ENCODE data around the gene PNPO.
"Not testable (repeated sequence)": the region's sequence is repeated elsewhere in the genome, so short reads cannot be mapped to it uniquely, and the experiment has no call there.

The PNPO gene

DNA sequence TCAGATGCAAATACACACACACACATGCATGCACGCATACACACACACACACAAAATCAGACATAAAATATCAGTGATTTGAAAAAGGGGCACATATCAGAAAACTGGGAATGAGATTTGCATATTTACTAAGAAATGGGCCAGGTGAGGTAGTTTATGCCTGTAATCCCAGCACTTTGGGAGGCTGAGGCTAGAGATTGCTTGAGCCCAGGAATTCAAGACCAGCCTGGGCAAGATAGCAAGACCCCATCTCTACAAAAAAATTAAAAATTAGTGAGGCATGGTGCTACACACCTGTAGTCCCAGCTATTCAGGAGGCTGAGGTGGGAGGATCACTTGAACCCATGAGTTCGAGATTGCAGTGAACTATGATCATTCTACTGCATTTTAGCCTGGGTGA is 22.4 kb upstream of the PNPO start:
- no peak for DNase-seq

DNA sequence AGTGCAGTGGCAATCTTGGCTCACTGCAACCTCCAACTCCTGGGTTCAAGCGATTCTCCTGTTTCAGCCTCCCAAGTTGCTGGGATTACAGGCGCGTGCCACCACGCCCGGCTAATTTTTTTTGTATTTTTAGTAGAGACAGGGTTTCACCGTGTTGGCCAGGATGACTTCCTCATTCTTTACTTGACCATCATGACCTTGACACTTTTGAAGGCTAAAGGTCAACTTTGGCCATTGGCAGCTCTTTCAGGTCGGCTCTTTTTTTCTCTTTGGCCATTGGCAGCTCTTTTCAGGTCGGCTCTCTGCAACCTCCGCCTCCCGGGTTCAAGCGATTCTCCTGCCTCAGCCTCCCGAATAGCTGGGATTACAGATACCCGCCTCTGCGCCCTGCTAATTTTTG is 21.5 kb upstream of the PNPO start:
- DNase-seq, result not testable (repeated sequence)

DNA sequence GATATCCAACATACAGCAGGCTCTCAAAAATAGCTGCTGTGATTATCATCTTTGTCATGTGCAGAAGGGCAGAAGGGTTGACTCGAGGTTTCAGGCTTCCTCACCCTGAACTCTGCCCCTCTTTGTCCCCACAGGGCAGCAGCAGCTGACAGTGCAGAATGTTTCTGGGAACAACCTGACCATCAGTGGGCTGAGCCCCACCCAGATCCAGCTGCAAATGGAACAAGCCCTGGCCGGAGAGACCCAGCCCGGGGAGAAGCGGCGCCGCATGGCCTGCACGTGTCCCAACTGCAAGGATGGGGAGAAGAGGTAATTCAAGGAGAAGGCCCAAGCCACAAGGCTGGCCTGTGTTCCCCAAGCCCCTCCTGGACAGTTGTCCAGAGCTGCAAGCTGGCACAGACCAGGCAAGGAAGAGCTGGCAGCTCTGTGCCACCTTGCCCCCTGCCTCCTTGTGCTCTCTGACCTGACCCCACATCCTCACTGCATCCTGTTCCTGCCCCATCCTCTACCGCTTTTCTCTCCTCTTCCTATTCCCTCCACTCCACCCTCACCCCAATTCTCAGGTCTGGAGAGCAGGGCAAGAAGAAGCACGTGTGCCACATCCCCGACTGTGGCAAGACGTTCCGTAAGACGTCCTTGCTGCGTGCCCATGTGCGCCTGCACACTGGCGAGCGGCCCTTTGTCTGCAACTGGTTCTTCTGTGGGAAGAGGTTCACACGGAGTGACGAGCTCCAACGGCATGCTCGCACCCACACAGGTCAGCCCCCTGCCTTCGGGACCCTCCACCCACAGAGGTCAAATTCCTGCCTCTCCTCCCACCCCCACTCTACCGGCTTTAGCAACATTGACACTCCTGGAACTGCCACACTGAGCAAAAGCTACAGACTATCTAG is 16.3 kb upstream of the PNPO start:
- DNase-seq, result no peak

DNA sequence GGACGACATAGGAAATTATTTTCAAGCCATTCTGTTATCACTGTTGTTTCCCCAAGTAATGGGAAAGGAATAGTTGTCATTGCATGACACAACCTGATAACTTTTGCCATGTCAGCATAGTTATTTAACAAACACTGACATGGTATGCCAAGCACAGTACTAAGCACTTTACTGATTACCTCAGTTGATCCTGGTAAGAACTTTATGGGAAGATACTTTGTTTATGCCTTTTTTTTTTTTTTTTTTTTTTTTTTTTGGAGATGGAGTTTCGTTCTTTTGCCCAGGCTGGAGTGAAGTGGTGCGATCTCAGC is 15.7 kb upstream of the PNPO start:
- no peak for DNase-seq

DNA sequence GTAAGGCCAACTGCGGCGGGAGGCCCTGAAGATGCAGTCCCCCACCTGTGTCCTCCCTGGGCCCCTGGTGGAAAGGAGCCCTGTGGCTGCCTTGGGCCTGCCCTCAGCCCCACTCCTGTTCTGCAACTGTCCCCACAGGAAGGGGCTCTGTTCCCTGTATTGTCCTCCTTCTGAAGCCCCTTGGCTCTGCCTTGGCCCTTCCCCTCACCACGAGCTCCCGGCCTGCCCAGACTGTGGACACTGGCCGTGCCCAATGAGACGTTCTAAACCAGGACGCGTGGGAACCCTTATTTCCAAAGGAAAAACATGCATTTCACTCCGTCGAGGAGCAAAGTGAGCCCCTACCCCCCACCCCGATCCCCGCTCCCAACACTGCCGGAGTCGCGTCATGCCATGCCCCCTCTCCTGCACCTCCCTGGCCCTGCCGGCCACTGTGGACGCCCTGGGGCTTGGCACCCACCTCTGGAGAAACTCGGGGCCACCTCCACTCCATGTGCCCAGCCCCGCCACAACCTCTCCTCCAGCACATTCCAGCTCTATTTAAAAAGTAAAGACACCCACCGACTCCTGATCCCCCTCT is 13.5 kb upstream of the PNPO start:
- DNase-seq, result no peak

DNA sequence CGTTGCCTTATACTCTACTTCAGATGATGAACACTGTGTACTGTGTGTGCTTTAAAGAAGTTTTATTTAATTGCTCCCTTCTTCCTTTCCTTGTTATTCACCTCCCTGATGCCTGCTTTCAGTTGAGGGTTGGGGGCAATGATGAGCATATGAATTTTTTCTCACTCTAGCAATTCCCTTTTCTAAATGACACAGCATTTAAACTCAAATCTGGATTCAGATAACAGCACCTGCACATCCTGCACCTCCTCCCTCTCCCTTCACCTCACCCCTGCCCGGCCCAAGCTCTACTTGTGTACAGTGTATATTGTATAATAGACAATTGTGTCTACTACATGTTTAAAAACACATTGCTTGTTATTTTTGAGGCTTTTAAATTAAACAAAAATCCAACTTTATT is 13.0 kb upstream of the PNPO start:
- no peak for DNase-seq

DNA sequence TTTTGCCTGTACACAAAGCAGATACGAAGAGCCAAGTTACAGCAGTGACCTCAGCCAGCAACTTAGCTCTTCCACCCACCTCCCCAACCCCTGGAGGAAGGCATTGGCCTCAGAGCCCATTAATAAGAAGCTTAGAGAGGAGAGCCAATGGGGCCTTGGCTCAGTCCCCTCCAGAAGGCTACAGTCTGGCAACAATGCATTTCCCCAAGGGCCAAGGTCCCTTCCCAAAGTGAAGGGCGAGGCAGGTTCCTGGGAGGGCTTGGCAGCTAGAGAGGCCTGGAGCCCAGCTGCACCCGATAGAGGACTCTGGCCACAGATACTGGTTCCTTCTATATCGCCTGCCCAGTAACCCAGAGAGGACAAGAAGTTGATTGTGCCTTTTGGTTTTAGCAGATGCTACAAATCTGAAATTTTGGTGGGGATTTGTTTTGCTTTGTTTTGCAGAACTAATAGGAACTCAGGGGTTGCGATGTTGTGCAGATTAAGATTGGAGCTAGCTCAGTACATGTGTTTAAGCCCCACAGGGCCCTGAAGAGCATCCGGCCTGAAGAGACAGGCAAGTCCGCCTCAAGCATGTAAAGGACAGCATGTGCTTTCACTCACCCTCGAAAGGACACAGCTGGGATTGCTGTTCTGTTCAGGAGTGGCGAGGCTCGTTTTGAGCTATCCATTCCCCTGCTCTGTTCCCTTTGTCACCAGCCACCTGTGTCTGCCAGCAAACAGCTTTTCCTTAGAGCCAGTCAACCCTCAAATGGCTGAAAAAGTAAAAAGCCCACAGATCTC is 12.0 kb upstream of the PNPO start:
- no peak for DNase-seq

DNA sequence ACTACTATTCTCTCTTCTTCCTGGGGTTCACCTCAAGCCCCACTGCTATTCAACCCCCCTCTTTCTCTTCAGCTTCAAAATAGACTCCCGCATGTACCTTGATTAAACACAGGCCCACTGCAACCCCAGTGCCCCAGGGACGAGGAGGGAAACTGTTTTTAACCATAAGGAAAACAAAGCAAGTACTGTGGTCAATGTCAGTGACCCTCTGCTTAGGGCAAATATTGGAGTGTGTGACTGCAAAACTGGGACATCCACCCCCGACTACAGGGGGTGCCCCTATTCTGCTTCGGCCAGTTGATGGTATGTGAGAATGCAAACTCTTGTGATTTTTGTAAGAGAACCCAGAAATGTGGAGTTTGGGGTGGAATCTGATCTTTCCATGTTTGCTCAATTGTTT is 9.5 kb upstream of the PNPO start:
- DNase-seq, result no peak

DNA sequence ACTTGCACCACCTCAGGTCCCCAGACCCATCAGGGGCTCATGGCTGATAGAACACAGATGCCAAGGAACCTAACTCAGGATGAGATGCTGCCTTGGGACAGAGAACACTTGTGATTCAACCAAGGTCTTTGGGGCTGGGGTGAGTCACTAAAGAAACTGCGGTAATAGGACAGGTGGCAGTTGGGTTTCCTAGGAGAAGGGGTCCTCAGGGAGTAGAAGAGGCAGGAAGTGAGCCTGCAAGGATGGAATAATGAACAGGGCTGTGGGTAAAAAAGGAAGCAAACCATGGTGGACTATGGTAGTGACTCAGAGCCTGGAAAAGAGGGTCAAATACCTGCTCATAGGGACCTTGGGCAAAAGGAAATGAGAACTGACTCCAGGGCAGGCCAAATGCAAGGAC is 6.5 kb upstream of the PNPO start:
- no peak for DNase-seq

DNA sequence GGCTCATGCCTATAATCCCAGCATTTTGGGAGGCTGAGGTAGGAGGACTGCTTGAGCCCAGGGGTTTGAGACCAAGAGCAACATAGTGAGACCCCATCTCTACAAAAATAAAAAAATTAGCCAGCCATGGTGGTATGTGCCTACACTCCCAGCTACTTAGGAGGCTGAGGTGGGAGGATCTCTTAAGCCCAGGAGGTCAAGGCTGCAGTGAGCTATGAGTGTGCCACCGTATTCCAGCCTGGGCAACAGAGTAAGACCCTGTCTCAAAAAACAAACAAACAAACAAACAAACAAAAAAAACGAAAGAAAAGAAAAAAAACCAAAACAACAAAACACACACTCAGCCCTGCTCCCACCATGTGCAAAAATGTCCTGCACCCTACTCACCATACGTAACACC is 5.9 kb upstream of the PNPO start:
- DNase-seq, result not testable (repeated sequence)

DNA sequence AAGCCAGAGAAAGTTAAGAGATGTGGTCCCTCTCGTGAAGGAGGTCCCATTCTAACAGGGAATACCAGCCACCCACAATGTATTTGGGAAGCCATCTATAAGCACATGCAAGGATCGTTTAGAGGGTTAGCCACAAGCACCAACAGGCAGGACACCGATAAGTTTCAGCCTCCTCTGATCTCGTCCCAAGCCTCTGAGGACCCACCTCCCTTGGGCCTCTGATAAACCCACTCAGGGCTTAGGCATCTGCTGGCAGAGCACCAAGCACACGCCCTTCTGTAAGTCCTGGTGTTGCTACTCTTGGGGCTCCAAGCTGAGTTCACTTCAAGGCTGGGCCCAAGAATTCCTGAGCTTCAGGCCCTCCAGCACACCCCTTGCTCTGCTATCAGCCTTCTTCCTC is 5.4 kb upstream of the PNPO start:
- no peak for DNase-seq

DNA sequence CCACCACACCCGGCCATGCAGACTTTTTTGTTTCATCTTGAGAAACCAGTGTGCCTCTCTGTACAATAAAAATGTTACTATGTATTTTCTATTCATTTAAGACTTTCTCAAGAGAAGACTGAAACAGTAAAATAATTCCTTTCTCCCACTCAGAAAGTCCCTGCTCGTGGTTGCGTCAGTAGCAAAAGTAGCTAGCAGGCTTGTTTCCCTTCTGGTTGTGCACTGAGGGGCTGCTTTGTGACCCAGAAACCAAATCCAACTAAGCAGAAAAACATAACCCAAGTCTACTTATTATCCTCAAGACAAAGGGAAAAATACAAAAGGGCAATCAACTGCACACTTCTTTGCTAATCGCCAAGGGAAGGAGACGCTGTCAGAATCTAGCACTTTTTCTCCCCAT is 3.4 kb upstream of the PNPO start:
- DNase-seq, result no peak

DNA sequence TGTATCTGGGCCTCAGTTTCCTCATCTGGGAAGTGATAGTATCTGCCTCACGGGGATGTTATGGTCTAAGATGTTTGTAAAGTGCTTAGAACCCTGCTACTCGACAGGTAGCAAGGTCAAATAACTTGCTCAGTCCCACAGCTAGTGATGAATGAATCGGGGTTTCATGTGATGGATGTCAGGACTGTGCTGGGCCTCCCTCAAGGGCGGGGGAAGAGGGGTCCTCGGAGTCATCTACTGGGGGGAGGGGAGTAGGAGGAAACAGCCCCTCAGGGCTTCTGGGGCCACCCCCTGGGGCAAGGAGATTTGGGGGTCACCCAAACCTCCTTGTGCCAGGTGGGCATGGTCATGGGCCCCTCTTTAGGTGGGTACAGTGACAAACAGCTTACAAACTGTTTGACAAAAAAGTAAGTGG is 732 bp downstream of the PNPO start:
- no peak for DNase-seq

DNA sequence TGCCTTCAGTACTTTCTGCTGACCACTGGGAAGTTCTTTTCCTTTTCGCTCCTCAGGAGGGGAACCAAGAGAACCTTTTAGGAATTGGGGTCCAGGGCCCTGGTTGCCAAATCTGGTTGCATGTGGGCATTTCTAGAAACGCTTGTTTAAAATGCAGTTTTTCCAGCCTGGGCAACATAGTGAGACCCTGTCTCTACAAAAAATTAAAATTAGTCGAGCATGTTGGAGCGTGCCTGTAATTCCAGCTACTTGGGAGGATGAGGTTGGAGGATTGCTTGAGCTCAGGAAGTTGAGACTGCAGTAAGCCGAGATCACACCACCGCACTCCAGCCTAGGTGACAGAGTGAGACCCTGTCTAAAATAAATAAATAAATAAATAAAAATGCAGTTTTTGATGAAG is 1.2 kb downstream of the PNPO start:
- DNase-seq, result no peak

DNA sequence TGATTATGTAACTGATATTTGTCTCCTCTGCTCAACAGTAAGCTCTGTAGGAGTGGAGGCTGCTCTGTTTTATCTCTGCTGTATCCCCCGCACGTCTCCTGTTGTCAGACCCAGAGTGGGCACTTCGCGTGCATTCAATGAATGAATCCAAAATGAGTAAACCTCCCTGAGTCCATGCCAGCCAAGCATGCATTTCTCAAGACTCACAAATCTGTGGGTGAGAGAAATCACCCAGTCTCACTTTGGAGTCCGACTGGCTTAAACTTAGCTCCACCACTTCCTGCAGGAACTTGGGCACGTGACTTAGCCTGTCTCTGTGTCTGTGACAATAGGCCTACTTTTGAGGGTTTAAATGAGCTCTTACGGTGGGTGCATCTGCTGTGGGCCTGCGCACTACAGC is 3.7 kb downstream of the PNPO start:
- DNase-seq, result no peak

DNA sequence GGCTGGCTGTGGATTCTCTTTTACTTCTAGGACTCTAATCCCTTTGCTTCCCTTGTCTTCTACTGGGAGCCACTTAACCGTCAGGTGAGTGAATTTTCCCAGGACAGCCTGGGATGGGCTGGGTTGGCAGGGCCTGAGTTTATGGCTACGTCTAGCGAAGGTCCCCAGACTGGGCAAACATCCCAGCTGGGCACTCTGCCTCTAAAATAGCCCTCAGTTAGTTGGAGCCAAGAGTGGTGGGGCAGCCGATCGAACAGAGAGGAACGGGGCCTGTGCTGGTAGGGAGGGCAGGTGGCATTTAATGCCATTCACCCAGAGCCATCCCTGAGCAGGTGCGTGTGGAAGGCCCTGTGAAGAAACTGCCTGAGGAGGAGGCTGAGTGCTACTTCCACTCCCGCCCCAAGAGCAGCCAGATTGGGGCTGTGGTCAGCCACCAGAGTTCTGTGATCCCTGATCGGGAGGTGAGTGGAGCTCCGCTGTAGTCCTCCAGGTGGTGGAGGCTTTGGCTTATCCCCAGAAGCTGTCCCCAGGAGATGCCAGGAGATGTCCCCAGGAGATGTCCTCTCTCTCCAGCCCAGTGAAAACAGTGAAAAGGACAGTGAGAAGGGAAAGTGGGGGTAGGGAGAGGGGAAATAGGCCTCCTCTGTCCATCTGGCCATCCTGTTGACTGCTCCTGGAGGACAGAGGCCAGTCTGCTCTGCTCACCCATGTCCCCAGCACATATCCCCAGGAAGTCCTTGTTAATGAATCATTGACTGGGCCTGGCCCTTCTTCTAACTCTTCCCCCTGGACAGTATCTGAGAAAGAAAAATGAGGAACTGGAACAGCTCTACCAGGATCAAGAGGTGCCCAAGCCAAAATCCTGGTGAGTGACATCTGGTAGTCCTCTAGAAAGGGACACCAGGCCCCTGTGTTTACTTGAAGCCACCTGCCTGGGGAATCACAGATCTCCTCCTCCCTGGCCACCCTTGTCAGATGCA is 4.4 kb downstream of the PNPO start:
- no peak for DNase-seq

DNA sequence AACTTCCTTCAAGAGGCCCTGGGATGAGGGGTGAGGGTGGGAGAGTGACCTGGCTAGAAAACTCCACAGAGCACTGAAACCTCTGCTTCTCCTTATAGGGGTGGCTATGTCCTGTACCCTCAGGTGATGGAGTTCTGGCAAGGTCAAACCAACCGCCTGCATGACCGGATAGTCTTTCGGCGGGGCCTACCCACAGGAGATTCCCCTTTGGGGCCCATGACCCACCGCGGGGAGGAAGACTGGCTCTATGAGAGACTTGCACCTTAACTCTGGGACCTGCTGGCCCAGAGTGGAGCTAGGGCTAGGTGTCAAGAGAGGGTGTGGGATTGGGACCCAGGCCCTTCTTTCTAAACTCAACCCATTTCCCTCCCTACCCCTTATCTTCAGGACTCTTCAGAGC is 5.1 kb downstream of the PNPO start:
- DNase-seq, result no peak

DNA sequence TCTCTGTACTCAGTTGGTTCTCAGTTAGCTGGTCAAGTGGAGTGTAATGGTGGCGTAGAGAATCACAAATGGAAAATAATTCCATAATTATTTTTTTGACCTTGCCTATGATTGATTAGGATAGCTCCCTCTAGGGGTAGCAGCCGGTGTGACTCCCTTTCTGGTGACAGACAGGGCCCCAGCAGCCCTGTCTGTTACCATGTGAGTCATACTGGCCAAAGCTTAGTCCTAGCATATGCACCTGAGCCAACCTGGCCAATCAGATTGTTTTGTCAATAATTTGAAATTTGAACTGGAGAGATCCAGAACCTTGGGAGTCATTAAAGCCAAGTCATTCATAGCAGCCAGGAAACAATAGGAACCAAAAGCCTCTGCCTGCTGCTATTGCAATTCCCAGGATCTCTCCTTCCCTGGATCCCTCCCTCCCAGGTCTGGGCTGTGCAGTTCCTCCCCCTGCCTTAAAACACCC is 5.6 kb downstream of the PNPO start:
- peak; percentile 68 for DNase-seq

DNA sequence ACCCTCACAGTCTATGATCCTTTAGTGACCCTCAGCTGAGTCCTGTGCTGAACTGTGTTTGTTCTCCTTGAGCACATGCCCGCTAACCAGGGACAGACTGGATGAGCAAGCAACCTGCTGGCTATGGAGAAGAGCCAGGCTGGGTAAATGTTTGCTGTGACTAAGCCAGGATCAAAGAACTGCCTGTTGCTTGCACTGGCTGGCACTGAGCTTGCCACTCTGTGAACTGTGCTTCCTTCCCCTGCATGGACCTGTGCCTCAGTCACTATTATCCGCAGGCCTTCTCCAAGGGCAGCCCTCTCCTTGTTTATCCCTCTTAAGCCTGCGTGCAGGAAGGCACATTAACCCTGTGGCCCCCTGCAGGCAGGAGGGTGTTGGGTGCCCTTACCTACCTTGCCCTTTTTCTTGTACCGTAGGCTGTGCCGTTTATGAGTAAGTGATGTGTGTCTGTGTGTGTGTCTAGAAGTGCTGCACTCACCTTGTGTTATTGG is 7.4 kb downstream of the PNPO start:
- DNase-seq, result no peak

DNA sequence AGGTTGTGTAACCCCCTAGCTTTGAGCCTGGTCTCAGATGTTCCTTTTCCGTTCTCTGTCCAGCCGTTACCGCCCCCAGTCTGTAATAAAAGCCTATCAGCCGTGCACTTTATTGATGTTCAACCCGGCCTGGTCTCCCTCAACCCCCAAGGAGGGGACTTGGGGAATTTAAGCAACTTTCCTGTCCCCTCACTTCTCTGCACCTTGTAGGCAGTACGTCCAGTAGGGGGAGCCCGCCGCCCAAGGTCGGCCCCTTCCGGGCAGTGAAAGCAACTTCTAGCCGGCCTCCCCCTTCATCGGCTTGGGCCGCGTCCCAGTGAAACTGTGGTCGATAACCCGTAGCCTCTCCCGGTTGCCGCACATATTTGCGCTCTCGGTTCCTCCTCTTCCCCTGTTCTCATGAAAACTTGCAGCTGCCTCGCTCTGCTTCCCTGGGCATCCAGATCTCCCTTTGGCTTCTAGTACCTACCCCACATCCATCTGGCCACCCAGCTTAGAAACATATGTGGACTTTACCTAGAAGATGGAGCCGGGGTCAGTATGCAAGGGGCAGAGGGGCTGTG is 7.9 kb downstream of the PNPO start:
- DNase-seq, result peak; percentile 69 to 79

DNA sequence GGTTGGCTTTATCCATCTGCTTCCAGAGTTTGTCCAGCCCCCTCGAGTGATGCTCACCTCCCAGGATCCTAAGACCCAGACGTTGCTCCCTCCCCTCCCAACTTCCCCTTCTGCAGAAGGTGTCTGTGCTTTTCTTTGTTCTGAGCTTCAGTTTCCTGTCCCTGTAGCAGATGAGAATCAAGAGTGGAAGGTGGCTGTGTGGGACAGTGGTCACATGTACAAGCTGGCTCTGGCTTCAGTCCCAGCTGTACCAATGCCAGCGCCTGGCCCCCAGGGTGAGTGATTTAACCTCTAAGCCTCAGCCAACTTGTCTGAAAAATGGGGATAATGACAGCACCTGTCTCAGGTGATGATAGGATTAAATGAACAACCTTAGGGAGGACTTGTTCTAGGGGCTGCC is 8.6 kb downstream of the PNPO start:
- no peak for DNase-seq

DNA sequence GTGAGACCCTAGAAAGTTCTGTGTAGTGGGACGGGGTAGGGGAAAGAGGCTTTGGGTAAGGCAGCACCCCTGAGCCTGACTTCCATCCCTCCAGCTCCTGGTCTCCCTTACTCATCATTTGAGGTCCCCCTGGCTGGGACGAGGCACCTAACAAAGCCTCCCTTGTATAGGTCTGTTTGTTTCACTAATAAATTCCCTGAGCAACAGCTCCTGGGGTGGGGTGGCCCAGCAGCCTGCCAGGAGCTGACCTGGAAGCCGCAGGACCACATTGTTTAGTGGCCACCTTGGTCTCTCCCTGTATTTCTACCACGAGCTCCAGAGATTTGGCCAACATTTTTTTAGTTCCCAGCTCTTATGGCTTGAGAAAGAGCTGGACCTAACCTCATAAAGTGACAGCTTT is 9.1 kb downstream of the PNPO start:
- DNase-seq, result no peak
